Calu3 (cell line): ENCODE data around the gene ATF1. TPM values are rescaled to one million over a fixed set of nuclear protein-coding genes. Genes with fewer than 3 reads are reported as not detected.
"Not testable (repeated sequence)": the region's sequence is repeated elsewhere in the genome, so short reads cannot be mapped to it uniquely, and the experiment has no call there.

Experiments
- BruUV-seq: library from RNA; stranded (reverse); fragments of 400-500 nt; replicated peaks from 2 replicates; lab custom pipeline; 2021; lab: Mats Ljungman, UMichigan
- CTCF ChIA-PET: fragments of 300-600 bp; sonication (Branson Sonifier 250); formaldehyde crosslinking; loops from one replicate; lab custom pipeline; 2022; ENCODE audit warnings: antibody characterized with exemption; lab: Charles Lee
- DNase-seq: peaks from one replicate; pipeline ENCODE4 v3.0.0; 2022
- H3K27ac Mint-ChIP-seq: one replicate; pipeline ENCODE4 v1.8.0; 2022; ENCODE audit warnings: mixed read lengths; ENCODE audit not compliant: unreplicated experiment
- H3K27me3 Mint-ChIP-seq: one replicate; pipeline ENCODE4 v1.8.0; 2022; ENCODE audit warnings: mixed read lengths; ENCODE audit not compliant: unreplicated experiment
- H3K36me3 Mint-ChIP-seq: one replicate; pipeline ENCODE4 v1.8.0; 2022; ENCODE audit warnings: mild to moderate bottlenecking, moderate library complexity, mixed read lengths; ENCODE audit not compliant: insufficient read depth, unreplicated experiment
- H3K4me1 Mint-ChIP-seq: one replicate; pipeline ENCODE4 v1.8.0; 2022; ENCODE audit warnings: mild to moderate bottlenecking, low read depth, mixed read lengths; ENCODE audit not compliant: unreplicated experiment
- H3K4me3 Mint-ChIP-seq: one replicate; pipeline ENCODE4 v1.8.0; 2022; ENCODE audit warnings: mild to moderate bottlenecking, low read depth, moderate library complexity, mixed read lengths; ENCODE audit not compliant: unreplicated experiment
- H3K9me3 Mint-ChIP-seq: one replicate; pipeline ENCODE4 v1.8.0; 2022; ENCODE audit warnings: low read depth, mixed read lengths; ENCODE audit not compliant: unreplicated experiment
- intact Hi-C: fragments of 100-400 bp; cut with micrococcal nuclease; formaldehyde crosslinking; loops from one replicate; pipeline ENCODE4 v1.10.0; 2022; ENCODE audit not compliant: unreplicated experiment
- total RNA-seq: library from RNA; stranded (reverse); gene quantifications from 2 replicates; pipeline ENCODE4 v1.2.3, GENCODE V29; 2022
- TF ChIP-seq, protein P1 (sequence below): fragments of 200-600 bp; IDR thresholded peaks from one replicate; pipeline ENCODE4 v1.8.0; 2022; ENCODE audit warnings: antibody characterized with exemption; ENCODE audit not compliant: unreplicated experiment

ATF1 gene
- total RNA-seq, 1 experiment from 2014 or later: 22.9 TPM

DNA sequence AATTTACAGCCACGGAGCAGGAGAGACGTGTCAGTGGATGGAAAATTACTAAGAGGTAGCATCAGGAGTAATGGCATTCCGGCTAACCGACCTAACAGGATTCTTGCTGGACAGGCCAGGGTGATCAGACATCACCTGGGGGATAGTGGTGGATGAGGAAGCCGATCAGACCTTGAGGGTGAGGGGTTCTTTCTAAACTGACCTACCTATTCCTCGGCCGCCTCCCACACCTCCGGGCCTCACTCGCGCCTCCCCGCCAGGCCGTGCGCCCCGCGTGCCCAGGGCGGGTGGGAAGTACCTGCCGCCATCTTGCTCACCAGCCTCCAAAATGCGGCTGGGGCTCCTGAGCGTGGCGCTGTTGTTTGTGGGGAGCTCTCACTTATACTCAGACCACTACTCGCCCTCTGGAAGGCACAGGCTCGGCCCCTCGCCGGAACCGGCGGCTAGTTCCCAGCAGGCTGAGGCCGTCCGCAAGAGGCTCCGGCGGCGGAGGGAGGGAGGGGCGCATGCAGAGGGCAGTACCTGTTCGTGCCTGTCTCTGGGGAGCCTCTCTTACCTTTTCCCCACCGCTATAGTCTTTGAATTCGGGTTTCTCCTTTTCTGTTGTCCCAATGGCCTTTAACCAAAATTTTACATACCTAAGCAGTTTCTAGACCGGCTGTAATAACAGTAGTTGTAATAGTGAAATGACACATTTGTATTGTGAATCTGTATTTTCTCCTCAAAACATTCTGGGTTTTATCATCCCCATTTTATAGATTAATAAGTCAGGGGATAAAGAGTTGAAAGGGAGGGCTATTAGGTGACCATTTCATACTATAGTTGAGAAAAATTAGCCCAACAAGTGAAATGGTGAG is 79.0 kb downstream of the ATF1 start, which contains the start of gene TMPRSS12:
Gene TMPRSS12 (plus strand): TSS at position 290 of the 857 bp plus-strand sequence. CDS start 39 bp downstream, at position 329.
- Mint-ChIP-seq H3K4me1 (no peaks in the 10 kb centered on the region), H3K27ac (no peak within 1 kb of the TSS), H3K4me3 (peak within 1 kb of the TSS; percentile 61), H3K36me3 (no peaks in the 10 kb centered on the region), H3K27me3 (no peaks in the 10 kb centered on the region), H3K9me3 (no peaks in the 10 kb centered on the region)
- intact Hi-C loops: no loop called here
- CTCF ChIA-PET: no interaction called here
- no TSS peak for BruUV-seq
- TF ChIP-seq, protein P1, sequence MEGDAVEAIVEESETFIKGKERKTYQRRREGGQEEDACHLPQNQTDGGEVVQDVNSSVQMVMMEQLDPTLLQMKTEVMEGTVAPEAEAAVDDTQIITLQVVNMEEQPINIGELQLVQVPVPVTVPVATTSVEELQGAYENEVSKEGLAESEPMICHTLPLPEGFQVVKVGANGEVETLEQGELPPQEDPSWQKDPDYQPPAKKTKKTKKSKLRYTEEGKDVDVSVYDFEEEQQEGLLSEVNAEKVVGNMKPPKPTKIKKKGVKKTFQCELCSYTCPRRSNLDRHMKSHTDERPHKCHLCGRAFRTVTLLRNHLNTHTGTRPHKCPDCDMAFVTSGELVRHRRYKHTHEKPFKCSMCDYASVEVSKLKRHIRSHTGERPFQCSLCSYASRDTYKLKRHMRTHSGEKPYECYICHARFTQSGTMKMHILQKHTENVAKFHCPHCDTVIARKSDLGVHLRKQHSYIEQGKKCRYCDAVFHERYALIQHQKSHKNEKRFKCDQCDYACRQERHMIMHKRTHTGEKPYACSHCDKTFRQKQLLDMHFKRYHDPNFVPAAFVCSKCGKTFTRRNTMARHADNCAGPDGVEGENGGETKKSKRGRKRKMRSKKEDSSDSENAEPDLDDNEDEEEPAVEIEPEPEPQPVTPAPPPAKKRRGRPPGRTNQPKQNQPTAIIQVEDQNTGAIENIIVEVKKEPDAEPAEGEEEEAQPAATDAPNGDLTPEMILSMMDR: no peak
- DNase-seq: peak; percentile 48

GRCh38 chr12:50845021-50845647 is 81.2 kb downstream of the ATF1 start:
- Mint-ChIP-seq H3K4me3 (no peak overlapping the region), H3K9me3 (no peaks in the 10 kb centered on the region), H3K27me3 (no peaks in the 10 kb centered on the region), H3K36me3 (no peaks in the 10 kb centered on the region), H3K27ac (no peak overlapping the region), H3K4me1 (no peaks in the 10 kb centered on the region)
- no TSS peak for BruUV-seq
- intact Hi-C loops: no loop called here
- TF ChIP-seq, protein P1: no peak
- CTCF ChIA-PET: no interaction called here
- DNase-seq: no peak

- no peak for DNase-seq
- no TSS peak for BruUV-seq
- H3K4me3 Mint-ChIP-seq: no peak overlapping the region
- TF ChIP-seq, protein P1: no peak
- no peak overlapping the region for H3K27ac Mint-ChIP-seq
- no peaks in the 10 kb centered on the region for H3K9me3 Mint-ChIP-seq
- intact Hi-C loops: no loop called here
- CTCF ChIA-PET: no interaction called here
- H3K36me3 Mint-ChIP-seq: no peaks in the 10 kb centered on the region
- peaks cover 32% of the 10 kb centered on the region for H3K27me3 Mint-ChIP-seq
- no peaks in the 10 kb centered on the region for H3K4me1 Mint-ChIP-seq
These were observed 85.1 kb downstream of the ATF1 start for GRCh38 chr12:50848963-50849362.

- intact Hi-C loops, H3K36me3 Mint-ChIP-seq, H3K27ac Mint-ChIP-seq, H3K9me3 Mint-ChIP-seq, H3K4me3 Mint-ChIP-seq, CTCF ChIA-PET, H3K4me1 Mint-ChIP-seq, DNase-seq, BruUV-seq: not testable (repeated sequence)
- H3K27me3 Mint-ChIP-seq: peaks cover 32% of the 10 kb centered on the region
These were observed 91.3 kb downstream of the ATF1 start for GRCh38 chr12:50855218-50855617.

GRCh38 chr12:50855679-50856078 is 91.8 kb downstream of the ATF1 start:
- CTCF ChIA-PET, BruUV-seq, intact Hi-C loops, H3K27ac Mint-ChIP-seq, H3K9me3 Mint-ChIP-seq, DNase-seq, H3K4me3 Mint-ChIP-seq, H3K4me1 Mint-ChIP-seq, H3K36me3 Mint-ChIP-seq: not testable (repeated sequence)
- H3K27me3 Mint-ChIP-seq: peaks cover 30% of the 10 kb centered on the region
